GM12878 (cell line): Measurements from ENCODE around the gene PCYOX1L. TPM values are rescaled to one million over a fixed set of nuclear protein-coding genes. Genes with fewer than 3 reads are reported as not detected.

Experiments used
- BCLAF1 ChIP-seq: fragments of 450-650 bp; IDR thresholded peaks from 2 replicates; pipeline ENCODE4 v1.6.1; 2017; ENCODE audit warnings: antibody characterized with exemption, mild to moderate bottlenecking, moderate library complexity
- CEBPB ChIP-seq, 2 experiments: fragments of 150-350 bp in 1 of 2; IDR thresholded peaks; 2 replicates each; pipeline ENCODE4 v1.6.1; 2012 to 2014; ENCODE audit warnings: low read depth in 2 of 2, low read length in 2 of 2, borderline replicate concordance in 1 of 2, inconsistent platforms in 1 of 2
- CREM ChIP-seq: IDR thresholded peaks from 2 replicates; pipeline ENCODE4 v1.6.1; 2014; ENCODE audit warnings: antibody characterized with exemption, low read depth
- E2F8 ChIP-seq: fragments of 450-650 bp; IDR thresholded peaks from 2 replicates; pipeline ENCODE4 v1.6.1; 2018; ENCODE audit warnings: mild to moderate bottlenecking, low read depth, moderate library complexity; ENCODE audit not compliant: partially characterized antibody
- MLLT1 ChIP-seq: fragments of 450-650 bp; IDR thresholded peaks from 2 replicates; pipeline ENCODE4 v1.6.1; 2016; ENCODE audit warnings: mild to moderate bottlenecking
- NFYA ChIP-seq: IDR thresholded peaks from 2 replicates; pipeline ENCODE4 v1.6.1; 2011; ENCODE audit warnings: low read depth, mild to moderate bottlenecking, low read length, improper control_type of control experiment, borderline replicate concordance
- PRDM15 ChIP-seq: fragments of 450-650 bp; formaldehyde crosslinking; IDR thresholded peaks from 2 replicates; pipeline ENCODE4 v1.4.0; 2020; ENCODE audit warnings: mild to moderate bottlenecking, moderate library complexity
- SIN3A ChIP-seq: IDR thresholded peaks from 2 replicates; pipeline ENCODE4 v1.6.1; 2012; ENCODE audit warnings: low read depth, low read length, improper control_type of control experiment
- SP1 ChIP-seq: IDR thresholded peaks from one replicate; pipeline ENCODE4 v1.6.1; 2011; ENCODE audit warnings: low read depth, low read length
- SRF ChIP-seq, 2 experiments: IDR thresholded peaks; 2 replicates each; pipeline ENCODE4 v1.6.1; 2011; ENCODE audit warnings: low read depth in 2 of 2, low read length in 2 of 2, mild to moderate bottlenecking in 1 of 2, moderate library complexity in 1 of 2
- ZBTB40 ChIP-seq: fragments of 450-650 bp; IDR thresholded peaks from 2 replicates; pipeline ENCODE4 v1.6.1; 2016; ENCODE audit warnings: mild to moderate bottlenecking, moderate library complexity, borderline replicate concordance
- polyA plus RNA-seq, 11 experiments: library from polyadenylated mRNA; depleted of rRNA in 4 of 11; unstranded in 6 of 11; stranded (reverse) in 5 of 11; fragments of >200 nt; fragmentation: Nextera tagmentation in 4 of 11; fragmentation: Illumina TruSeq in 1 of 11; extraction: Ambion mirVana in 4 of 11; extraction: Trizol in 1 of 11; gene quantifications; 1 replicate in 1 of 11; 2 replicates in 10 of 11; pipeline versions ENCODE4 v1.2.1 to v1.2.3, GENCODE V29; 2011 to 2016; ENCODE audit warnings: inconsistent platforms in 2 of 11, missing spikeins in 2 of 11, low read depth in 1 of 11
- total RNA-seq, 4 experiments: library from RNA; depleted of rRNA in 3 of 4; stranded (reverse); fragments of >200 nt in 3 of 4; fragmentation: Illumina TruSeq in 1 of 4; extraction: Trizol in 1 of 4; gene quantifications; 2 replicates each; pipeline versions ENCODE4 v1.2.1 to v1.2.3, GENCODE V29; 2013 to 2021

Gene PCYOX1L
- total and polyA plus RNA-seq, 10 of the 15 experiments (the other 5 are each of a cell fraction or from before 2014, with no cell fraction given), result 2.9 to 17.0 (median 12.9) TPM

GRCh38 chr5:149357370-149358293 lies at the start of gene PCYOX1L (continued):
- TF ChIP-seq ZBTB40 (peak; percentile 37; the same call in 1 of the 2 replicates), CREM (0 out of 2 replicates have a peak, but pooled peaks have one; percentile 24), PRDM15 (CRISPR knock-in tag) (0 out of 2 replicates have a peak, but pooled peaks have one; percentile 22), SIN3A (no peak), SRF (IDR thresholded peaks at IDR 0.05; ENCODE audit: low read depth in 2 of 2, low read length in 2 of 2) (no peak), NFYA (peak; percentile 49; the same call in 1 of the 2 replicates), MLLT1 (0 out of 2 replicates have a peak, but pooled peaks have one; percentile 14), E2F8 (no peak), SP1 (peak; percentile 97), CEBPB (IDR thresholded peaks at IDR 0.05; ENCODE audit: borderline replicate concordance in 1 of 2, low read depth in 2 of 2, low read length in 2 of 2) (no peak), BCLAF1 (peak; percentile 86)
